SK-N-SH treated with all-trans-retinoic acid at 6 μM for 48 hours (cell line): ENCODE measurements around the gene SPATA18.

Source experiments
- ATAC-seq: fragments of 200-7000 bp; cut with Tn5 transposase; 3 replicates; pipeline ENCODE4 v1.9.1; 2020; ENCODE audit warnings: mild to moderate bottlenecking, moderate library complexity
- ARNTL ChIP-seq: fragments of 450-650 bp; formaldehyde crosslinking; IDR thresholded peaks from 2 replicates; pipeline ENCODE4 v1.5.0; 2020; ENCODE audit warnings: low read depth, mild to moderate bottlenecking, moderate library complexity, borderline replicate concordance
- BACH2 ChIP-seq: fragments of 250-450 bp; sonication (Bioruptor Pico); IDR thresholded peaks from 2 replicates; pipeline ENCODE4 v1.9.0; 2021; ENCODE audit warnings: mild to moderate bottlenecking, borderline replicate concordance
- CSDC2 ChIP-seq: fragments of 250-450 bp; sonication (Bioruptor Pico); IDR thresholded peaks from 2 replicates; pipeline ENCODE4 v1.5.0; 2020; ENCODE audit warnings: mild to moderate bottlenecking, moderate library complexity
- ESRRG ChIP-seq: fragments of 250-450 bp; sonication (Bioruptor Pico); IDR thresholded peaks from 2 replicates; pipeline ENCODE4 v1.6.1; 2021; ENCODE audit warnings: mild to moderate bottlenecking
- GLIS3 ChIP-seq: fragments of 250-450 bp; sonication (Bioruptor Pico); IDR thresholded peaks from 2 replicates; pipeline ENCODE4 v1.5.0; 2020; ENCODE audit warnings: mild to moderate bottlenecking, moderate library complexity
- ISL1 ChIP-seq: fragments of 250-450 bp; sonication (Bioruptor Pico); IDR thresholded peaks from 2 replicates; pipeline ENCODE4 v2.1.2; 2022; ENCODE audit warnings: mild to moderate bottlenecking, moderate library complexity
- OSR1 ChIP-seq: fragments of 250-450 bp; sonication (Bioruptor Pico); IDR thresholded peaks from 2 replicates; pipeline ENCODE4 v1.8.0; 2022; ENCODE audit warnings: moderate library complexity, mild to moderate bottlenecking, inconsistent platforms
- PATZ1 ChIP-seq: fragments of 250-450 bp; sonication (Bioruptor Pico); IDR thresholded peaks from 2 replicates; pipeline ENCODE4 v1.8.0; 2020; ENCODE audit warnings: mild to moderate bottlenecking, moderate library complexity, borderline replicate concordance
- RARB ChIP-seq: fragments of 250-450 bp; sonication (Bioruptor Pico); IDR thresholded peaks from 2 replicates; pipeline ENCODE4 v1.8.0; 2021; ENCODE audit warnings: mild to moderate bottlenecking, moderate library complexity
- SNAI2 ChIP-seq: fragments of 250-450 bp; sonication (Bioruptor Pico); IDR thresholded peaks from 2 replicates; pipeline ENCODE4 v1.5.0; 2020; ENCODE audit warnings: mild to moderate bottlenecking, moderate library complexity
- TCF4 ChIP-seq: fragments of 250-450 bp; sonication (Bioruptor Pico); IDR thresholded peaks from 2 replicates; pipeline ENCODE4 v1.8.0; 2021; ENCODE audit warnings: mild to moderate bottlenecking, moderate library complexity, borderline replicate concordance
- TOX ChIP-seq: fragments of 250-450 bp; sonication (Bioruptor Pico); IDR thresholded peaks from 2 replicates; pipeline ENCODE4 v1.8.0; 2021; ENCODE audit warnings: mild to moderate bottlenecking, moderate library complexity, borderline replicate concordance
- ZFP3 ChIP-seq: fragments of 250-450 bp; sonication (Bioruptor Pico); IDR thresholded peaks from 2 replicates; pipeline ENCODE4 v1.5.0; 2020; ENCODE audit warnings: mild to moderate bottlenecking, moderate library complexity
- ZFP30 ChIP-seq: fragments of 450-650 bp; formaldehyde crosslinking; IDR thresholded peaks from 2 replicates; pipeline ENCODE4 v1.5.0; 2022; ENCODE audit warnings: mild to moderate bottlenecking, moderate library complexity
- ZNF565 ChIP-seq: fragments of 450-650 bp; formaldehyde crosslinking; conservative IDR thresholded peaks from 2 replicates; pipeline ENCODE4 v1.5.0; 2020; ENCODE audit warnings: low read depth, mild to moderate bottlenecking, moderate library complexity
- ZNF70 ChIP-seq: fragments of 450-650 bp; formaldehyde crosslinking; IDR thresholded peaks from 2 replicates; pipeline ENCODE4 v1.5.0; 2020; ENCODE audit warnings: mild to moderate bottlenecking, moderate library complexity
- TF ChIP-seq, protein P1 (sequence below): fragments of 250-450 bp; sonication (Bioruptor Pico); IDR thresholded peaks from 2 replicates; pipeline ENCODE4 v1.5.1; 2021; ENCODE audit warnings: mild to moderate bottlenecking, moderate library complexity
- TF ChIP-seq, protein P2 (sequence below): fragments of 250-450 bp; sonication (Bioruptor Pico); IDR thresholded peaks from 2 replicates; pipeline ENCODE4 v1.5.0; 2020; ENCODE audit warnings: mild to moderate bottlenecking, moderate library complexity
- TF ChIP-seq, protein P3 (sequence below): fragments of 250-450 bp; sonication (Bioruptor Pico); IDR thresholded peaks from 2 replicates; pipeline ENCODE4 v1.8.0; 2021; ENCODE audit warnings: low read depth, mild to moderate bottlenecking, moderate library complexity, borderline replicate concordance

SPATA18 gene

DNA sequence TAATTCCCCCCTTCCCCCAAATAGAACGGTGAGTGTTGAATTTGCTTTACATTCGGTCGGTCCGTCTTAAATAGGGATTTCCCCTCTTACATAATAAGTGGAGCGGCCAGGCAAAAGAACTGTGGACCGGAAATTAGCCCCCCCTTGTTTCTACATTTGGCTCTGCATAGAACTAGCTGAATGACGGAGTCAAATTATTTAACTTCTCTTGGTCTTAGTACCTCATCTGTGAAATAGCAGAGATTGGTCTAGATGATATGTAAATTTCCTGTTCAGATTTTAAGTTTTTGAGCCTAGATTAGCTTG, 1.3 kb downstream of the SPATA18 start (continued):
- no peak for TF ChIP-seq PATZ1 (CRISPR knock-in tag)
- no peak for TF ChIP-seq RARB
- TF ChIP-seq, protein P1, sequence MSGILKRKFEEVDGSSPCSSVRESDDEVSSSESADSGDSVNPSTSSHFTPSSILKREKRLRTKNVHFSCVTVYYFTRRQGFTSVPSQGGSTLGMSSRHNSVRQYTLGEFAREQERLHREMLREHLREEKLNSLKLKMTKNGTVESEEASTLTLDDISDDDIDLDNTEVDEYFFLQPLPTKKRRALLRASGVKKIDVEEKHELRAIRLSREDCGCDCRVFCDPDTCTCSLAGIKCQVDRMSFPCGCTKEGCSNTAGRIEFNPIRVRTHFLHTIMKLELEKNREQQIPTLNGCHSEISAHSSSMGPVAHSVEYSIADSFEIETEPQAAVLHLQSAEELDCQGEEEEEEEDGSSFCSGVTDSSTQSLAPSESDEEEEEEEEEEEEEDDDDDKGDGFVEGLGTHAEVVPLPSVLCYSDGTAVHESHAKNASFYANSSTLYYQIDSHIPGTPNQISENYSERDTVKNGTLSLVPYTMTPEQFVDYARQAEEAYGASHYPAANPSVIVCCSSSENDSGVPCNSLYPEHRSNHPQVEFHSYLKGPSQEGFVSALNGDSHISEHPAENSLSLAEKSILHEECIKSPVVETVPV (CRISPR knock-in tag): no peak
- no peak for TF ChIP-seq TOX (CRISPR knock-in tag)
- TF ChIP-seq ZNF565 (CRISPR knock-in tag): no peak

- TF ChIP-seq GLIS3 (CRISPR knock-in tag) (no peak), ZFP3 (CRISPR knock-in tag) (no peak), OSR1 (CRISPR knock-in tag) (no peak), ESRRG (no peak)
- TF ChIP-seq, protein P1 (CRISPR knock-in tag): no peak
- TF ChIP-seq, protein P2, sequence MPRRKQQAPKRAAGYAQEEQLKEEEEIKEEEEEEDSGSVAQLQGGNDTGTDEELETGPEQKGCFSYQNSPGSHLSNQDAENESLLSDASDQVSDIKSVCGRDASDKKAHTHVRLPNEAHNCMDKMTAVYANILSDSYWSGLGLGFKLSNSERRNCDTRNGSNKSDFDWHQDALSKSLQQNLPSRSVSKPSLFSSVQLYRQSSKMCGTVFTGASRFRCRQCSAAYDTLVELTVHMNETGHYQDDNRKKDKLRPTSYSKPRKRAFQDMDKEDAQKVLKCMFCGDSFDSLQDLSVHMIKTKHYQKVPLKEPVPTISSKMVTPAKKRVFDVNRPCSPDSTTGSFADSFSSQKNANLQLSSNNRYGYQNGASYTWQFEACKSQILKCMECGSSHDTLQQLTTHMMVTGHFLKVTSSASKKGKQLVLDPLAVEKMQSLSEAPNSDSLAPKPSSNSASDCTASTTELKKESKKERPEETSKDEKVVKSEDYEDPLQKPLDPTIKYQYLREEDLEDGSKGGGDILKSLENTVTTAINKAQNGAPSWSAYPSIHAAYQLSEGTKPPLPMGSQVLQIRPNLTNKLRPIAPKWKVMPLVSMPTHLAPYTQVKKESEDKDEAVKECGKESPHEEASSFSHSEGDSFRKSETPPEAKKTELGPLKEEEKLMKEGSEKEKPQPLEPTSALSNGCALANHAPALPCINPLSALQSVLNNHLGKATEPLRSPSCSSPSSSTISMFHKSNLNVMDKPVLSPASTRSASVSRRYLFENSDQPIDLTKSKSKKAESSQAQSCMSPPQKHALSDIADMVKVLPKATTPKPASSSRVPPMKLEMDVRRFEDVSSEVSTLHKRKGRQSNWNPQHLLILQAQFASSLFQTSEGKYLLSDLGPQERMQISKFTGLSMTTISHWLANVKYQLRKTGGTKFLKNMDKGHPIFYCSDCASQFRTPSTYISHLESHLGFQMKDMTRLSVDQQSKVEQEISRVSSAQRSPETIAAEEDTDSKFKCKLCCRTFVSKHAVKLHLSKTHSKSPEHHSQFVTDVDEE (CRISPR knock-in tag): no peak
- ATAC-seq: no peak
These were observed 3.1 kb downstream of the SPATA18 start for GRCh38 chr4:52054254-52054653.

GRCh38 chr4:52057196-52057595, 6.1 kb downstream of the SPATA18 start:
- TF ChIP-seq, protein P3, sequence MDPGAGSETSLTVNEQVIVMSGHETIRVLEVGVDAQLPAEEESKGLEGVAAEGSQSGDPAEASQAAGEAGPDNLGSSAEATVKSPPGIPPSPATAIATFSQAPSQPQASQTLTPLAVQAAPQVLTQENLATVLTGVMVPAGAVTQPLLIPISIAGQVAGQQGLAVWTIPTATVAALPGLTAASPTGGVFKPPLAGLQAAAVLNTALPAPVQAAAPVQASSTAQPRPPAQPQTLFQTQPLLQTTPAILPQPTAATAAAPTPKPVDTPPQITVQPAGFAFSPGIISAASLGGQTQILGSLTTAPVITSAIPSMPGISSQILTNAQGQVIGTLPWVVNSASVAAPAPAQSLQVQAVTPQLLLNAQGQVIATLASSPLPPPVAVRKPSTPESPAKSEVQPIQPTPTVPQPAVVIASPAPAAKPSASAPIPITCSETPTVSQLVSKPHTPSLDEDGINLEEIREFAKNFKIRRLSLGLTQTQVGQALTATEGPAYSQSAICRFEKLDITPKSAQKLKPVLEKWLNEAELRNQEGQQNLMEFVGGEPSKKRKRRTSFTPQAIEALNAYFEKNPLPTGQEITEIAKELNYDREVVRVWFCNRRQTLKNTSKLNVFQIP: no peak
- no peak for TF ChIP-seq ISL1 (CRISPR knock-in tag)
- no peak for TF ChIP-seq GLIS3 (CRISPR knock-in tag)
- TF ChIP-seq OSR1 (CRISPR knock-in tag): no peak
- TF ChIP-seq, protein P1 (CRISPR knock-in tag): no peak
- TF ChIP-seq TOX (CRISPR knock-in tag): no peak
- TF ChIP-seq BACH2 (CRISPR knock-in tag): no peak
- no peak for TF ChIP-seq ESRRG
- TF ChIP-seq ZFP30: no peak
- TF ChIP-seq CSDC2 (CRISPR knock-in tag): no peak
- TF ChIP-seq ZNF70 (CRISPR knock-in tag): no peak
- no peak for ATAC-seq

DNA sequence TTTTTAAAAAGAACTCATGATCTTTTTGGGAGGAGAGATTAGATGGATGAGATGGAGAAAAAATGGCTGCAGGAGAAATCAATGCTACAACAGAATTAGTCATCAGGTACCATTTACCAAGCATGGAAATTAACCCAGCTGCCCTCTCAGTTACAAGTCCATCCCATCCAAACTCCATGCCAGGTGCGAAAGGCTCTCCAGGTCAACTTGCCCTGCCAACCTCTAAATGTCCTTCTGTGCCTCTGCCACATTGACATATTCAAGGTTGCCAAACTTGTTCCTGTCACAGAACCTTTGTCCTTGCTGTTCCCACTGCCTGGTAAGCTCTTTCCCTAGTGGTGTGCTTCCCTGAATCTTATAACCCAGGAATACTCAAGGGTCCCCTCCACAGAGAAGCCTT, 7.2 kb downstream of the SPATA18 start:
- no peak for ATAC-seq
- TF ChIP-seq ZFP30: no peak
- TF ChIP-seq ESRRG: no peak
- TF ChIP-seq OSR1 (CRISPR knock-in tag): no peak
- no peak for TF ChIP-seq SNAI2 (CRISPR knock-in tag)
- TF ChIP-seq TCF4 (CRISPR knock-in tag): no peak
- TF ChIP-seq ARNTL (CRISPR knock-in tag): no peak
- TF ChIP-seq, protein P1 (CRISPR knock-in tag): no peak
- TF ChIP-seq PATZ1 (CRISPR knock-in tag): no peak
- no peak for TF ChIP-seq ISL1 (CRISPR knock-in tag)
- TF ChIP-seq, protein P3: no peak
